Calu3 (cell line): ENCODE measurements around the gene DLX5. TPM values are rescaled to one million over a fixed set of nuclear protein-coding genes. Genes with fewer than 3 reads are reported as not detected.

Experiments used
- BruUV-seq: library from RNA; stranded (reverse); fragments of 400-500 nt; replicated peaks from 2 replicates; lab custom pipeline; 2021; lab: Mats Ljungman, UMichigan
- CTCF ChIA-PET: fragments of 300-600 bp; sonication (Branson Sonifier 250); formaldehyde crosslinking; loops from one replicate; lab custom pipeline; 2022; ENCODE audit warnings: antibody characterized with exemption; lab: Charles Lee
- DNase-seq: peaks from one replicate; pipeline ENCODE4 v3.0.0; 2022
- H3K27ac Mint-ChIP-seq: one replicate; pipeline ENCODE4 v1.8.0; 2022; ENCODE audit warnings: mixed read lengths; ENCODE audit not compliant: unreplicated experiment
- H3K27me3 Mint-ChIP-seq: one replicate; pipeline ENCODE4 v1.8.0; 2022; ENCODE audit warnings: mixed read lengths; ENCODE audit not compliant: unreplicated experiment
- H3K36me3 Mint-ChIP-seq: one replicate; pipeline ENCODE4 v1.8.0; 2022; ENCODE audit warnings: mild to moderate bottlenecking, moderate library complexity, mixed read lengths; ENCODE audit not compliant: insufficient read depth, unreplicated experiment
- H3K4me1 Mint-ChIP-seq: one replicate; pipeline ENCODE4 v1.8.0; 2022; ENCODE audit warnings: mild to moderate bottlenecking, low read depth, mixed read lengths; ENCODE audit not compliant: unreplicated experiment
- H3K4me3 Mint-ChIP-seq: one replicate; pipeline ENCODE4 v1.8.0; 2022; ENCODE audit warnings: mild to moderate bottlenecking, low read depth, moderate library complexity, mixed read lengths; ENCODE audit not compliant: unreplicated experiment
- H3K9me3 Mint-ChIP-seq: one replicate; pipeline ENCODE4 v1.8.0; 2022; ENCODE audit warnings: low read depth, mixed read lengths; ENCODE audit not compliant: unreplicated experiment
- CTCF ChIP-seq: fragments of 200-600 bp; IDR thresholded peaks from one replicate; pipeline ENCODE4 v1.8.0; 2022; ENCODE audit warnings: antibody characterized with exemption; ENCODE audit not compliant: unreplicated experiment
- intact Hi-C: fragments of 100-400 bp; cut with micrococcal nuclease; formaldehyde crosslinking; loops from one replicate; pipeline ENCODE4 v1.10.0; 2022; ENCODE audit not compliant: unreplicated experiment
- total RNA-seq: library from RNA; stranded (reverse); gene quantifications from 2 replicates; pipeline ENCODE4 v1.2.3, GENCODE V29; 2022

Gene DLX5
- total RNA-seq, 1 experiment from 2014 or later: not detected

GRCh38 chr7:97013134-97013844 is 11.3 kb downstream of the DLX5 start:
- H3K27ac Mint-ChIP-seq: no peak overlapping the region
- BruUV-seq: no TSS peak
- CTCF ChIA-PET: no interaction called here
- H3K4me3 Mint-ChIP-seq: no peak overlapping the region
- H3K4me1 Mint-ChIP-seq: peaks cover 10% of the 10 kb centered on the region
- peaks cover 9% of the 10 kb centered on the region for H3K36me3 Mint-ChIP-seq
- intact Hi-C loops: no loop called here
- H3K27me3 Mint-ChIP-seq: peaks cover 88% of the 10 kb centered on the region
- no peak for TF ChIP-seq CTCF
- no peak for DNase-seq
- H3K9me3 Mint-ChIP-seq: no peaks in the 10 kb centered on the region

- peaks cover 9% of the 10 kb centered on the region for H3K36me3 Mint-ChIP-seq
- H3K4me1 Mint-ChIP-seq: peaks cover 8% of the 10 kb centered on the region
- no peak overlapping the region for H3K27ac Mint-ChIP-seq
- H3K4me3 Mint-ChIP-seq: no peak overlapping the region
- intact Hi-C loops: no loop called here
- CTCF ChIA-PET: no interaction called here
- no TSS peak for BruUV-seq
- DNase-seq: no peak
- peaks cover 80% of the 10 kb centered on the region for H3K27me3 Mint-ChIP-seq
- H3K9me3 Mint-ChIP-seq: no peaks in the 10 kb centered on the region
- no peak for TF ChIP-seq CTCF
Observed at GRCh38 chr7:97012365-97013133, 12.1 kb downstream of the DLX5 start.

GRCh38 chr7:97011536-97012364 is 12.9 kb downstream of the DLX5 start:
- Mint-ChIP-seq H3K4me3 (no peak overlapping the region), H3K27ac (no peak overlapping the region), H3K27me3 (peaks cover 72% of the 10 kb centered on the region), H3K9me3 (no peaks in the 10 kb centered on the region), H3K36me3 (peaks cover 5% of the 10 kb centered on the region), H3K4me1 (peaks cover under 1% of the 10 kb centered on the region)
- intact Hi-C loops: no loop called here
- no peak for TF ChIP-seq CTCF
- CTCF ChIA-PET: no interaction called here
- no TSS peak for BruUV-seq
- no peak for DNase-seq

GRCh38 chr7:97011104-97011503 is 13.5 kb downstream of the DLX5 start:
- Mint-ChIP-seq H3K9me3 (no peaks in the 10 kb centered on the region), H3K4me1 (no peaks in the 10 kb centered on the region), H3K36me3 (peaks cover 6% of the 10 kb centered on the region), H3K27ac (no peak overlapping the region), H3K4me3 (no peak overlapping the region), H3K27me3 (peaks cover 66% of the 10 kb centered on the region)
- BruUV-seq: no TSS peak
- DNase-seq: no peak
- CTCF ChIA-PET: no interaction called here
- no peak for TF ChIP-seq CTCF
- intact Hi-C loops: no loop called here
